ENCODE data around the gene C1orf21.
"Not testable (repeated sequence)": the region's sequence is repeated elsewhere in the genome, so short reads cannot be mapped to it uniquely, and the experiment has no call there.

The C1orf21 gene

GRCh38 chr1:184386312-184387068 is at the start of gene C1orf21:
Gene C1orf21 (plus strand): TSS chr1:184387029. CDS start chr1:184477510, 90,481 bp downstream.
- Histone ChIP-seq H3K27ac (ENCODE audit: low read length) (no peak within 1 kb of the TSS), H3K9ac (ENCODE audit: low read depth, low read length) (peak within 1 kb of the TSS; percentile 81), H3K27me3 (ENCODE audit: insufficient read depth, low read length) (peaks cover 23% of the 10 kb centered on the region), H3K36me3 (ENCODE audit: insufficient read depth, low read depth, low read length) (no peaks in the 10 kb centered on the region), H3K4me1 (ENCODE audit: insufficient read depth, low read length) (peaks cover 38% of the 10 kb centered on the region; the same call in 1 of the 2 replicates), H3K4me3 (ENCODE audit: low read length) (peak within 1 kb of the TSS; percentile 96), H3K9me3 (ENCODE audit: insufficient read depth, low read depth, low read length) (no peaks in the 10 kb centered on the region)

- not testable (repeated sequence) for H3K27ac ChIP-seq (ENCODE audit: low read length); H3K9me3 ChIP-seq (ENCODE audit: insufficient read depth, low read depth, low read length); H3K4me1 ChIP-seq (ENCODE audit: insufficient read depth, low read length)
Observed at GRCh38 chr1:184337865-184338264, 49.0 kb upstream of the C1orf21 start.

GRCh38 chr1:184340984-184341383 is 45.8 kb upstream of the C1orf21 start:
- no peak overlapping the region for H3K4me3 ChIP-seq (ENCODE audit: low read length)
- no peak overlapping the region for H3K9ac ChIP-seq (ENCODE audit: low read depth, low read length)
- no peak overlapping the region for H3K27ac ChIP-seq (ENCODE audit: low read length)
- H3K9me3 ChIP-seq (ENCODE audit: insufficient read depth, low read depth, low read length): peaks cover 11% of the 10 kb centered on the region; the same call in 1 of the 2 replicates
- H3K27me3 ChIP-seq (ENCODE audit: insufficient read depth, low read length): no peaks in the 10 kb centered on the region
- no peaks in the 10 kb centered on the region for H3K4me1 ChIP-seq (ENCODE audit: insufficient read depth, low read length)
- H3K36me3 ChIP-seq (ENCODE audit: insufficient read depth, low read depth, low read length): no peaks in the 10 kb centered on the region

More at GRCh38 chr1:184337865-184338264, 49.0 kb upstream of the C1orf21 start:
- H3K9ac ChIP-seq (ENCODE audit: low read depth, low read length); H3K27me3 ChIP-seq (ENCODE audit: insufficient read depth, low read length); H3K4me3 ChIP-seq (ENCODE audit: low read length); H3K36me3 ChIP-seq (ENCODE audit: insufficient read depth, low read depth, low read length): not testable (repeated sequence)

GRCh38 chr1:184350573-184350972 is 36.3 kb upstream of the C1orf21 start:
- Histone ChIP-seq H3K36me3 (ENCODE audit: insufficient read depth, low read depth, low read length) (no peaks in the 10 kb centered on the region), H3K9me3 (ENCODE audit: insufficient read depth, low read depth, low read length) (no peaks in the 10 kb centered on the region), H3K27ac (ENCODE audit: low read length) (no peak overlapping the region), H3K4me1 (ENCODE audit: insufficient read depth, low read length) (peaks cover 3% of the 10 kb centered on the region; the same call in 1 of the 2 replicates), H3K9ac (ENCODE audit: low read depth, low read length) (no peak overlapping the region), H3K4me3 (ENCODE audit: low read length) (no peak overlapping the region), H3K27me3 (ENCODE audit: insufficient read depth, low read length) (no peaks in the 10 kb centered on the region)

GRCh38 chr1:184351416-184351975 is 35.3 kb upstream of the C1orf21 start:
- H3K4me1 ChIP-seq (ENCODE audit: insufficient read depth, low read length): peaks cover 3% of the 10 kb centered on the region; the same call in 1 of the 2 replicates
- no peaks in the 10 kb centered on the region for H3K9me3 ChIP-seq (ENCODE audit: insufficient read depth, low read depth, low read length)
- no peak overlapping the region for H3K27ac ChIP-seq (ENCODE audit: low read length)
- no peak overlapping the region for H3K4me3 ChIP-seq (ENCODE audit: low read length)
- H3K27me3 ChIP-seq (ENCODE audit: insufficient read depth, low read length): no peaks in the 10 kb centered on the region
- H3K36me3 ChIP-seq (ENCODE audit: insufficient read depth, low read depth, low read length): no peaks in the 10 kb centered on the region
- no peak overlapping the region for H3K9ac ChIP-seq (ENCODE audit: low read depth, low read length)

GRCh38 chr1:184352776-184353175 is 34.1 kb upstream of the C1orf21 start:
- Histone ChIP-seq H3K9ac (ENCODE audit: low read depth, low read length) (no peak overlapping the region), H3K4me3 (ENCODE audit: low read length) (no peak overlapping the region), H3K9me3 (ENCODE audit: insufficient read depth, low read depth, low read length) (no peaks in the 10 kb centered on the region), H3K27ac (ENCODE audit: low read length) (no peak overlapping the region), H3K27me3 (ENCODE audit: insufficient read depth, low read length) (no peaks in the 10 kb centered on the region), H3K36me3 (ENCODE audit: insufficient read depth, low read depth, low read length) (no peaks in the 10 kb centered on the region), H3K4me1 (ENCODE audit: insufficient read depth, low read length) (no peaks in the 10 kb centered on the region; the same call in 1 of the 2 replicates)

GRCh38 chr1:184354719-184355118 is 32.1 kb upstream of the C1orf21 start:
- no peaks in the 10 kb centered on the region for H3K27me3 ChIP-seq (ENCODE audit: insufficient read depth, low read length)
- H3K27ac ChIP-seq (ENCODE audit: low read length): no peak overlapping the region
- H3K4me1 ChIP-seq (ENCODE audit: insufficient read depth, low read length): no peaks in the 10 kb centered on the region
- H3K9me3 ChIP-seq (ENCODE audit: insufficient read depth, low read depth, low read length): no peaks in the 10 kb centered on the region
- no peak overlapping the region for H3K4me3 ChIP-seq (ENCODE audit: low read length)
- no peak overlapping the region for H3K9ac ChIP-seq (ENCODE audit: low read depth, low read length)
- no peaks in the 10 kb centered on the region for H3K36me3 ChIP-seq (ENCODE audit: insufficient read depth, low read depth, low read length)

- Histone ChIP-seq H3K9me3 (ENCODE audit: insufficient read depth, low read depth, low read length) (no peaks in the 10 kb centered on the region), H3K27ac (ENCODE audit: low read length) (no peak overlapping the region), H3K27me3 (ENCODE audit: insufficient read depth, low read length) (no peaks in the 10 kb centered on the region), H3K9ac (ENCODE audit: low read depth, low read length) (no peak overlapping the region), H3K4me3 (ENCODE audit: low read length) (no peak overlapping the region), H3K4me1 (ENCODE audit: insufficient read depth, low read length) (no peaks in the 10 kb centered on the region), H3K36me3 (ENCODE audit: insufficient read depth, low read depth, low read length) (no peaks in the 10 kb centered on the region)
Observed at GRCh38 chr1:184356891-184357290, 29.9 kb upstream of the C1orf21 start.

- Histone ChIP-seq H3K9me3 (ENCODE audit: insufficient read depth, low read depth, low read length) (no peaks in the 10 kb centered on the region), H3K9ac (ENCODE audit: low read depth, low read length) (no peak overlapping the region), H3K36me3 (ENCODE audit: insufficient read depth, low read depth, low read length) (no peaks in the 10 kb centered on the region), H3K27ac (ENCODE audit: low read length) (no peak overlapping the region), H3K4me1 (ENCODE audit: insufficient read depth, low read length) (no peaks in the 10 kb centered on the region), H3K27me3 (ENCODE audit: insufficient read depth, low read length) (no peaks in the 10 kb centered on the region), H3K4me3 (ENCODE audit: low read length) (no peak overlapping the region)
Observed at GRCh38 chr1:184358256-184358655, 28.6 kb upstream of the C1orf21 start.

GRCh38 chr1:184359909-184360308 is 26.9 kb upstream of the C1orf21 start:
- Histone ChIP-seq H3K9me3 (ENCODE audit: insufficient read depth, low read depth, low read length) (no peaks in the 10 kb centered on the region), H3K36me3 (ENCODE audit: insufficient read depth, low read depth, low read length) (no peaks in the 10 kb centered on the region), H3K27ac (ENCODE audit: low read length) (no peak overlapping the region), H3K4me3 (ENCODE audit: low read length) (no peak overlapping the region), H3K9ac (ENCODE audit: low read depth, low read length) (no peak overlapping the region), H3K27me3 (ENCODE audit: insufficient read depth, low read length) (no peaks in the 10 kb centered on the region), H3K4me1 (ENCODE audit: insufficient read depth, low read length) (no peaks in the 10 kb centered on the region)

- H3K9me3 ChIP-seq (ENCODE audit: insufficient read depth, low read depth, low read length): no peaks in the 10 kb centered on the region
- H3K9ac ChIP-seq (ENCODE audit: low read depth, low read length): no peak overlapping the region
- no peak overlapping the region for H3K27ac ChIP-seq (ENCODE audit: low read length)
- no peak overlapping the region for H3K4me3 ChIP-seq (ENCODE audit: low read length)
- H3K4me1 ChIP-seq (ENCODE audit: insufficient read depth, low read length): no peaks in the 10 kb centered on the region
- no peaks in the 10 kb centered on the region for H3K36me3 ChIP-seq (ENCODE audit: insufficient read depth, low read depth, low read length)
- no peaks in the 10 kb centered on the region for H3K27me3 ChIP-seq (ENCODE audit: insufficient read depth, low read length)
Observed at GRCh38 chr1:184362876-184363275, 24.0 kb upstream of the C1orf21 start.

- Histone ChIP-seq H3K27ac (ENCODE audit: low read length) (no peak overlapping the region), H3K4me3 (ENCODE audit: low read length) (no peak overlapping the region), H3K9me3 (ENCODE audit: insufficient read depth, low read depth, low read length) (no peaks in the 10 kb centered on the region), H3K36me3 (ENCODE audit: insufficient read depth, low read depth, low read length) (no peaks in the 10 kb centered on the region), H3K27me3 (ENCODE audit: insufficient read depth, low read length) (no peaks in the 10 kb centered on the region), H3K4me1 (ENCODE audit: insufficient read depth, low read length) (no peaks in the 10 kb centered on the region), H3K9ac (ENCODE audit: low read depth, low read length) (no peak overlapping the region)
Observed at GRCh38 chr1:184365699-184366098, 21.1 kb upstream of the C1orf21 start.

Data from iPS-20b (cell line).